H9 (cell line): ENCODE results near the gene SLC24A4. TPM values are rescaled to one million over a fixed set of nuclear protein-coding genes. Genes with fewer than 3 reads are reported as not detected.

Source experiments
- DNase-seq: peaks from one replicate; pipeline ENCODE4 v3.0.0-alpha.2; 2017
- H2AFZ ChIP-seq: one replicate; pipeline ENCODE4 v1.6.1; 2013; ENCODE audit warnings: mild to moderate bottlenecking, low read length, control low read depth, moderate library complexity
- H2AK5ac ChIP-seq: 2 replicates; pipeline ENCODE4 v1.6.1; 2013; ENCODE audit warnings: low read length, control low read depth, mixed read lengths; ENCODE audit not compliant: insufficient read length
- H2BK120ac ChIP-seq: one replicate; pipeline ENCODE4 v1.6.1; 2013; ENCODE audit warnings: low read depth, mild to moderate bottlenecking, low read length, control low read depth, inconsistent platforms; ENCODE audit not compliant: poor library complexity, severe bottlenecking
- H2BK12ac ChIP-seq: 2 replicates; pipeline ENCODE4 v1.6.1; 2013; ENCODE audit warnings: low read length, control low read depth, mixed read lengths, low read depth; ENCODE audit not compliant: insufficient read length
- H2BK15ac ChIP-seq: 2 replicates; pipeline ENCODE4 v1.6.1; 2013; ENCODE audit warnings: low read depth, low read length, control low read depth
- H2BK20ac ChIP-seq: one replicate; pipeline ENCODE4 v1.6.1; 2013; ENCODE audit warnings: low read depth, mild to moderate bottlenecking, low read length, control low read depth, inconsistent platforms; ENCODE audit not compliant: poor library complexity, severe bottlenecking
- H2BK5ac ChIP-seq: 2 replicates; pipeline ENCODE4 v1.6.1; 2013; ENCODE audit warnings: low read length, control low read depth, mixed read lengths; ENCODE audit not compliant: insufficient read length
- H3K14ac ChIP-seq: 2 replicates; pipeline ENCODE4 v1.6.1; 2013; ENCODE audit warnings: low read length, control low read depth; ENCODE audit not compliant: insufficient read depth
- H3K18ac ChIP-seq: 2 replicates; pipeline ENCODE4 v1.6.1; 2013; ENCODE audit warnings: low read depth, mild to moderate bottlenecking, mixed read lengths, low read length, control low read depth; ENCODE audit not compliant: insufficient read length
- H3K23ac ChIP-seq: 2 replicates; pipeline ENCODE4 v1.6.1; 2013; ENCODE audit warnings: low read length, control low read depth, mixed read lengths, low read depth; ENCODE audit not compliant: insufficient read length
- H3K23me2 ChIP-seq: 2 replicates; pipeline ENCODE4 v1.6.1; 2013; ENCODE audit warnings: low read depth, mild to moderate bottlenecking, mixed read lengths, low read length, control low read depth; ENCODE audit not compliant: insufficient read length, poor library complexity, severe bottlenecking
- H3K27ac ChIP-seq: 2 replicates; pipeline ENCODE4 v1.5.1; 2013; ENCODE audit warnings: low read length, control low read depth, mixed read lengths, low read depth; ENCODE audit not compliant: insufficient read length
- H3K27me3 ChIP-seq: 2 replicates; pipeline ENCODE4 v1.6.1; 2013; ENCODE audit warnings: low read length, control low read depth, inconsistent platforms; ENCODE audit not compliant: insufficient read depth
- H3K4ac ChIP-seq: 2 replicates; pipeline ENCODE4 v1.6.1; 2013; ENCODE audit warnings: low read depth, mild to moderate bottlenecking, control low read depth, inconsistent platforms, low read length, moderate library complexity
- H3K4me1 ChIP-seq: 2 replicates; pipeline ENCODE4 v1.6.1; 2013; ENCODE audit warnings: low read length, control low read depth, inconsistent platforms; ENCODE audit not compliant: insufficient read depth
- H3K4me2 ChIP-seq: 2 replicates; pipeline ENCODE4 v1.6.1; 2013; ENCODE audit warnings: low read length, control low read depth, mixed read lengths; ENCODE audit not compliant: insufficient read length, insufficient read depth
- H3K56ac ChIP-seq: 2 replicates; pipeline ENCODE4 v1.6.1; 2013; ENCODE audit warnings: low read depth, mild to moderate bottlenecking, mixed read lengths, low read length, control low read depth; ENCODE audit not compliant: insufficient read length
- H3K79me1 ChIP-seq: 2 replicates; pipeline ENCODE4 v1.6.1; 2013; ENCODE audit warnings: low read depth, mild to moderate bottlenecking, moderate library complexity, low read length, control low read depth, inconsistent platforms; ENCODE audit not compliant: insufficient read depth, poor library complexity, severe bottlenecking
- H3K79me2 ChIP-seq: 2 replicates; pipeline ENCODE4 v1.6.1; 2013; ENCODE audit warnings: low read length, control low read depth, inconsistent platforms; ENCODE audit not compliant: insufficient read depth
- H3K9ac ChIP-seq: 2 replicates; pipeline ENCODE4 v1.6.1; 2013; ENCODE audit warnings: low read length, control low read depth, mixed read lengths; ENCODE audit not compliant: insufficient read length; ENCODE audit errors: extremely low read depth
- H3K9me3 ChIP-seq: one replicate; pipeline ENCODE4 v1.6.1; 2013; ENCODE audit warnings: low read depth, low read length, inconsistent platforms; ENCODE audit not compliant: control insufficient read depth
- H3T11ph ChIP-seq: one replicate; pipeline ENCODE4 v1.6.1; 2013; ENCODE audit warnings: mild to moderate bottlenecking, low read length, control low read depth, inconsistent platforms
- H4K20me1 ChIP-seq: one replicate; pipeline ENCODE4 v1.6.1; 2013; ENCODE audit not compliant: control insufficient read depth, insufficient read length, insufficient read depth
- H4K5ac ChIP-seq: 2 replicates; pipeline ENCODE4 v1.6.1; 2013; ENCODE audit warnings: low read depth, mild to moderate bottlenecking, mixed read lengths, low read length, control low read depth; ENCODE audit not compliant: insufficient read length
- H4K8ac ChIP-seq: replicated peaks from 2 replicates; pipeline ENCODE4 v1.6.1; 2013; ENCODE audit warnings: low read length, control low read depth, mixed read lengths, low read depth; ENCODE audit not compliant: insufficient read length
- H4K91ac ChIP-seq: 2 replicates; pipeline ENCODE4 v1.6.1; 2013; ENCODE audit warnings: low read depth, mild to moderate bottlenecking, moderate library complexity, mixed read lengths, low read length, control low read depth; ENCODE audit not compliant: insufficient read length
- H3K27ac Mint-ChIP-seq, 3 experiments: 2 replicates in 2 of 3; 3 replicates in 1 of 3; pipeline ENCODE4 v1.8.0; 2020 to 2021; ENCODE audit warnings: mixed read lengths in 3 of 3, mild to moderate bottlenecking in 1 of 3, moderate library complexity in 1 of 3
- H3K27me3 Mint-ChIP-seq: 2 replicates; pipeline ENCODE4 v1.8.0; 2021; ENCODE audit warnings: low read depth, mild to moderate bottlenecking, moderate library complexity, mixed read lengths
- H3K36me3 Mint-ChIP-seq, 3 experiments: 2 replicates in 2 of 3; 3 replicates in 1 of 3; pipeline ENCODE4 v1.8.0; 2020 to 2021; ENCODE audit warnings: low read depth in 3 of 3, mixed read lengths in 3 of 3; ENCODE audit not compliant: insufficient read depth in 1 of 3
- H3K4me1 Mint-ChIP-seq, 2 experiments: 2 replicates each; pipeline ENCODE4 v1.8.0; 2020; ENCODE audit warnings: mixed read lengths in 2 of 2
- H3K4me3 Mint-ChIP-seq, 2 experiments: 2 replicates in 1 of 2; 3 replicates in 1 of 2; pipeline ENCODE4 v1.8.0; 2020 to 2021; ENCODE audit warnings: mild to moderate bottlenecking in 2 of 2, mixed read lengths in 2 of 2, moderate library complexity in 1 of 2
- H3K9me3 Mint-ChIP-seq, 2 experiments: 2 replicates in 1 of 2; 3 replicates in 1 of 2; pipeline ENCODE4 v1.8.0; 2020; ENCODE audit warnings: mild to moderate bottlenecking in 2 of 2, mixed read lengths in 2 of 2, moderate library complexity in 1 of 2
- CTCF ChIP-seq: fragments of 200-600 bp; sonication (generic); conservative IDR thresholded peaks from 3 replicates; pipeline ENCODE4 v1.8.0; 2021; ENCODE audit warnings: antibody characterized with exemption, mild to moderate bottlenecking
- WGBS: extraction: QIAGEN DNeasy Blood & Tissue Kit; methylation state at CpG from one replicate; pipeline ENCODE4 v1.1.7; 2013; ENCODE audit warnings: missing lambda C conversion rate, low lambda C conversion rate, mixed read lengths; ENCODE audit not compliant: insufficient read length; ENCODE audit errors: extremely low coverage; 5-methylcytosine and 5-hydroxymethylcytosine counted together
- total RNA-seq: library from RNA; stranded (reverse); gene quantifications from 2 replicates; pipeline ENCODE4 v1.2.1, GENCODE V29; 2021

Gene SLC24A4
- total RNA-seq, 1 experiment from 2014 or later = 0.24 TPM

- Histone ChIP-seq H3K27me3 (peaks cover 3% of the 10 kb centered on the region; the same call in 1 of the 2 replicates), H4K91ac (no peak overlapping the region), H2AFZ (no peak overlapping the region), H2AK5ac (no peak overlapping the region), H3K4me1 (no peaks in the 10 kb centered on the region), H3K9me3 (no peaks in the 10 kb centered on the region), H3K14ac (no peak overlapping the region), H3K23ac (no peak overlapping the region), H2BK20ac (no peak overlapping the region), H3K18ac (no peak overlapping the region), H2BK120ac (no peak overlapping the region), H3K79me1 (no peaks in the 10 kb centered on the region), H3K4me2 (no peak overlapping the region), H2BK15ac (no peak overlapping the region), H3K27ac (no peak overlapping the region), H2BK5ac (no peak overlapping the region), H4K20me1 (no peaks in the 10 kb centered on the region), H3T11ph (no peak overlapping the region), H4K5ac (no peak overlapping the region), H3K23me2 (peaks cover 12% of the 10 kb centered on the region), H3K4ac (no peak overlapping the region), H3K79me2 (no peaks in the 10 kb centered on the region), H3K56ac (no peak overlapping the region), H2BK12ac (no peak overlapping the region), H4K8ac (no peak overlapping the region), H3K9ac (no peak overlapping the region)
- peaks cover 10 to 12% of the 10 kb centered on the region in 2 experiments for H3K4me1 Mint-ChIP-seq
- no peak for DNase-seq
- H3K27me3 Mint-ChIP-seq = peaks cover 48% of the 10 kb centered on the region
- no peaks in the 10 kb centered on the region; a peak in 1 of 7 replicates for H3K36me3 Mint-ChIP-seq
- H3K27ac Mint-ChIP-seq = no peak overlapping the region
- H3K9me3 Mint-ChIP-seq = no peaks in the 10 kb centered on the region
- no CpG with 5 or more reads among the region's 6 CpGs for WGBS
- TF ChIP-seq CTCF = no peak
- H3K4me3 Mint-ChIP-seq = no peak overlapping the region
These were observed 188.7 kb downstream of the SLC24A4 start for GRCh38 chr14:92511453-92512238.
